Activated T-cell treated with anti-CD3 and anti-CD28 coated beads, Interleukin-2, amount 50 U/mL, for 1 hour (primary cell): ENCODE measurements around the gene CDC23.

Source experiments
- DNase-seq: peaks from one replicate; pipeline ENCODE4 v3.0.0-alpha.2; 2020

Gene CDC23

GRCh38 chr5:138139781-138140090 lies 73.4 kb downstream of the CDC23 start:
- DNase-seq = no peak

GRCh38 chr5:138138949-138139780 lies 74.0 kb downstream of the CDC23 start, which contains the start of gene NME5:
NME5 (minus strand) TSS chr5:138139428; CDS start chr5:138138780, 648 bp downstream.
- no peak for DNase-seq
